Mucosa of descending colon (tissue), 3 donors: Measurements from ENCODE around the gene ANKRD31. TPM values are rescaled to one million over a fixed set of nuclear protein-coding genes. Genes with fewer than 3 reads are reported as not detected.
"Not testable (repeated sequence)": the region's sequence is repeated elsewhere in the genome, so short reads cannot be mapped to it uniquely, and the experiment has no call there.

ENCODE experiments used
- ATAC-seq: fragments of 200-7000 bp; cut with Tn5 transposase; one replicate; pipeline ENCODE4 v1.9.1; 2020; ENCODE audit warnings: mild to moderate bottlenecking, moderate library complexity
- DNase-seq, 3 donors: peaks; one replicate each; pipeline ENCODE4 v3.0.0-alpha.2; 2020
- H3K36me3 ChIP-seq: fragments of 200-600 bp; one replicate; pipeline ENCODE4 v1.8.0; 2021; ENCODE audit warnings: low read depth, mild to moderate bottlenecking
- H3K4me1 ChIP-seq: fragments of 200-600 bp; one replicate; pipeline ENCODE4 v1.8.0; 2021; ENCODE audit warnings: low read depth, mild to moderate bottlenecking
- H3K4me3 ChIP-seq: fragments of 200-600 bp; one replicate; pipeline ENCODE4 v1.8.0; 2021; ENCODE audit warnings: mild to moderate bottlenecking
- H3K9me3 ChIP-seq: fragments of 200-600 bp; one replicate; pipeline ENCODE4 v1.8.0; 2021; ENCODE audit warnings: mild to moderate bottlenecking
- CTCF ChIP-seq: fragments of 200-600 bp; IDR thresholded peaks from one replicate; pipeline ENCODE4 v1.8.0; 2022; ENCODE audit warnings: antibody characterized with exemption, mild to moderate bottlenecking
- intact Hi-C, 2 donors: fragments of 100-400 bp; cut with DNase I in 1 of 2; cut with micrococcal nuclease in 1 of 2; formaldehyde crosslinking; loops; one replicate each; pipeline versions ENCODE4 v1.11.0 to v1.11.1; 2022; cut with DNase I, micrococcal nuclease
- total RNA-seq, 3 donors: library from RNA; stranded (reverse); fragmentation: NEBNext Ultra II Directional in 2 of 3; extraction: Animal tissue kit (Norgen Biotek cat#: 25700) in 2 of 3; gene quantifications; one replicate each; pipeline versions ENCODE4 v1.2.1 to v1.2.4, GENCODE V29; 2021 to 2023
- donor health status: DM: no; HTN: no; CAD: no; lungs with moderate emphysema.
- donor health status: DM: no; HTN: no; CAD: no.
- donor health status: DM: no; HTN: yes; CAD: no.

Gene ANKRD31
- total RNA-seq, 3 donors from 2014 or later = 0.14 to 0.17 (median 0.16) TPM

- TF ChIP-seq CTCF = no peak
- H3K36me3 ChIP-seq = no peaks in the 10 kb centered on the region
- intact Hi-C loops = no loop called here
- H3K4me3 ChIP-seq = no peak overlapping the region
- no peaks in the 10 kb centered on the region for H3K9me3 ChIP-seq
- ATAC-seq (no peak), DNase-seq (no peak)
- no peaks in the 10 kb centered on the region for H3K4me1 ChIP-seq
These were observed 69.3 kb downstream of the ANKRD31 start for GRCh38 chr5:75167345-75167744.

- intact Hi-C loops, H3K4me3 ChIP-seq, DNase-seq, ATAC-seq, H3K36me3 ChIP-seq, H3K4me1 ChIP-seq: not testable (repeated sequence)
- H3K9me3 ChIP-seq = peaks cover 16% of the 10 kb centered on the region
These were observed 75.2 kb downstream of the ANKRD31 start for GRCh38 chr5:75161508-75161907.

GRCh38 chr5:75156585-75156984 is 80.1 kb downstream of the ANKRD31 start:
- no peaks in the 10 kb centered on the region for H3K36me3 ChIP-seq
- no peak overlapping the region for H3K4me3 ChIP-seq
- intact Hi-C loops = no loop called here
- TF ChIP-seq CTCF = no peak
- DNase-seq (no peak), ATAC-seq (no peak)
- peaks cover 15% of the 10 kb centered on the region for H3K9me3 ChIP-seq
- no peaks in the 10 kb centered on the region for H3K4me1 ChIP-seq

GRCh38 chr5:75152860-75153259 is 83.8 kb downstream of the ANKRD31 start:
- TF ChIP-seq CTCF = no peak
- H3K9me3 ChIP-seq = no peaks in the 10 kb centered on the region
- no peaks in the 10 kb centered on the region for H3K36me3 ChIP-seq
- no peak for ATAC-seq
- H3K4me1 ChIP-seq = no peaks in the 10 kb centered on the region
- intact Hi-C loops = no loop called here
- no peak for DNase-seq
- no peak overlapping the region for H3K4me3 ChIP-seq

- intact Hi-C loops = no loop called here
- Histone ChIP-seq H3K4me3 (no peak overlapping the region), H3K9me3 (no peaks in the 10 kb centered on the region), H3K4me1 (no peaks in the 10 kb centered on the region), H3K36me3 (no peaks in the 10 kb centered on the region)
- DNase-seq (no peak), ATAC-seq (no peak)
- TF ChIP-seq CTCF = no peak
These were observed 88.6 kb downstream of the ANKRD31 start for GRCh38 chr5:75148051-75148450.

GRCh38 chr5:75142566-75143136 is 94.0 kb downstream of the ANKRD31 start:
- H3K4me1 ChIP-seq = no peaks in the 10 kb centered on the region

More at GRCh38 chr5:75142566-75143136, 94.0 kb downstream of the ANKRD31 start:
- Histone ChIP-seq H3K9me3 (no peaks in the 10 kb centered on the region), H3K36me3 (no peaks in the 10 kb centered on the region), H3K4me3 (no peak overlapping the region)
- intact Hi-C loops = no loop called here
- DNase-seq = no peak
- ATAC-seq = no peak
- no peak for TF ChIP-seq CTCF
